ENCODE data around the gene RALGDS.

Gene RALGDS

GRCh38 chr9:133151041-133151440 is 30.0 kb upstream of the RALGDS start:
- DNase-seq (ENCODE audit: low read depth in 3 of 3), result no peak

DNA sequence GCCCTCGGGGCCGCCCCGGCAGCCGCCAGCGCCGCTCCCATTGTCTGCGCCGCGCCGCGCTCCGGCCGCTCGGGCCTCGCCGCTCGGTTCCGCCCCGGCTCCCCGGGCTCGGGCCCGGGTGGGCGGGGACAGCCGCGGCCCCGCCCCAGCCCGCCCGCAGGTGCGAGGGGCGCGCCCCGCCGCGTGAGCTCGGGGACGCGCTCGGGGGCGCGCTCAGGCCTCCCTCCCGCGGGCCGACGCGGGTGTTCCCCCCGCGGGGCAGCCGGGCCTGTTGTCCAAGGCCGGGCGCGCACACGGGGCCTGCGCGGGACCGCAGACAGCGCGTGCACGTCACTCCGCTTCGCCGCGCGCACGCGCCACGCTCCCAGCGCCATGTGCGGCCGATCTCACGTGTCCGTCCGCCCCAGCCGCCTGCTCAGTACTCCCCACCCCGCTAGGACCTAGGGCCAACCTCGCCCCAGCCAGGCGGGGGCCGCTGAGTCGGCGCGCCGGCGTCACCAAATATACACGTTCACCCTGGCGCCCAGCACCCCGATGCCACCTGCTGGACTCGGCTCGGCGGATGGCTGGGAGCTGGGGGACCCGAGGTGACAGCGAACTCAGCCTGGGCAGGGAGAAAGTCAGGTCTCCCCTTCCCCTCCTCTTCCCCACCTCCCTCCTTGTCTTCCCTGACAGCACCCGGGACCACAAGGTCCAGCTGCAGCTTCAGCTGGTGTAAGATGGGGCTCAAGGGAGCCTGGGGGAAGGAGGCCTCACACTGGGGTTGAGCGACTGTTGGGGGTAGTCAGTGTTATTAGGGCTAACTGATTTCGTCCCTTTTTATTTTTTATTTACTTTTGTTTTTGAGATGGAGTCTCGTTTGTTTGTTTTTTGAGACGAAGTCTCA is 28.3 kb upstream of the RALGDS start:
- DNase-seq (ENCODE audit: low read depth in 3 of 3), result peak; percentile 62 to 80 (median 68)

GRCh38 chr9:133148199-133149129 is 27.4 kb upstream of the RALGDS start:
- peak in 1 of 3 experiments; percentile 60 for DNase-seq (ENCODE audit: low read depth in 3 of 3)

GRCh38 chr9:133147412-133148198 is 26.6 kb upstream of the RALGDS start:
- peak; percentile 61 to 83 (median 70) for DNase-seq (ENCODE audit: low read depth in 3 of 3)

DNA sequence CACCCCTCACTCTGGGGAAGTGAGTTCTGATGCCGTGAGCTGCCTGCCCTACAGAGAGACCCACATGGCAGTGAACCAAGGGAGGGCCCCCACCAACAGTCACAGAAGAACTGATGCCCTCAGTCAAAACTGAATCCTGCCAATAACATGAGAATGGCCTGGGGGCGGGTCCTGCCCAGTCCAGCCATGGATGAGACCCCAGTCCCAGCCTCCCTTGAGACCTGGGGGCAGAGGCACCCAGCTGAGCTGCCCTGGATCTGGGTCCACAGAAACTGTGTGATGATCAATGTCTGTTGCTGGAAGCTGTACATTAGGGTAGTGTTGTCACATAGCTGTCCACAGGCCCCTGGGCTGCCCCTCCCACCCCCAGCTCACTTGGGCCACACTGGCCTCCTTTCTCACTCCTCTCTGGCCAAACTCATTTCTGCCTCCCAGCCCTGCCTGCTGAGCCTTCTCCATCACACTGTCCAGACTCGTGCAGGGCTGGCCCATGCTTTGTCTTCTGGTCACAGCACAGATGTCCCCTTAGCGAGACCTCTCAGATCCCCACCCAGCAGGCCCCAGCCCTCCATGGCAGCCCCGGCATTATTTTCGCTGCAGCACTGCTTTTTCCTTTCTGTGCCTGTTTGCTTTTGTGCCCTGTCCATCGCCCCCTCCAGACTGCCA is 25.8 kb upstream of the RALGDS start:
- no peak for DNase-seq (ENCODE audit: low read depth in 3 of 3)

DNA sequence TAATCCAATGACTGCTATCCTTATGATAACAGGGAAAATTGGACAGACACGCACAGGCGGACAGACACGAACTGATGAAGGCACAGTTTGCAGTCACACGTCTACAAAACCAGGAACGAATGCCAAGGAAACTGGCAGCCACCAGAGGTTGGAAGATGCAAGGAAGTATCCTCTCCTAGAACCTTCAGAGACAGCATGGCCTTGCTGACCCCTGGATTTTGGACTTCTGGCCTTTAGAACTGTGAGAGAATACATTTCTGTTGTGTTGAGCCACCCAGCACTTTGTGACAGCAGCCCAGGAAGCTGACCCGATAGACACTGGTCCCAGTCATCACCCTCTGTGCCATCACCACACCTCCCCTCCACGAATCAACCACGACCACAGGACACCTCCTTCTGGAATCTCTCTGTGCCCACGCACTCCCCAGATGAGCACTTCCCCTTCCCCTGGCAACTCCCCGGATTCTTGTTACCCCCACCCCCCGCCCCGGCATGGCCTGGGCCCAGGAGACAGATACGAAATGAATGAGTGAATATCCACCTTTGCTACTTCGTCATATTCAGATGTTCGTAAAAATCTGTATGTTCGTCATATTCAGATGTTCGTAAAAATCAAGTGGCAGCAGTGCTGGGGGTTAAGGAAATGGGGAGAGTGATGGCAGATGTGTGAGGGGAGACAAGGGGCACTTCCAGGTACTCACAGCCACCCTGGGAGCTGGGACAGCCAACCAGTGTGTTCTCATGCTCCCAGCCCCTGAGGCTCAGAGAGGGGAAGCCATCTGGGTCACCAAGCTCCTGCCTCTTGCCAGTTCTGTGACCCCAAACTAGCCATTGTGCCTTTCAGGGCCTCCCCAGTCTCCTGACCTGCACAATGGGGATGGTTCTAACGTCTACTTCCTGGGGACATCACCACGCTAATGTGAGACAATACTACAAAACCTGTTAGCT is 24.1 kb upstream of the RALGDS start:
- no peak for DNase-seq (ENCODE audit: low read depth in 3 of 3)

DNA sequence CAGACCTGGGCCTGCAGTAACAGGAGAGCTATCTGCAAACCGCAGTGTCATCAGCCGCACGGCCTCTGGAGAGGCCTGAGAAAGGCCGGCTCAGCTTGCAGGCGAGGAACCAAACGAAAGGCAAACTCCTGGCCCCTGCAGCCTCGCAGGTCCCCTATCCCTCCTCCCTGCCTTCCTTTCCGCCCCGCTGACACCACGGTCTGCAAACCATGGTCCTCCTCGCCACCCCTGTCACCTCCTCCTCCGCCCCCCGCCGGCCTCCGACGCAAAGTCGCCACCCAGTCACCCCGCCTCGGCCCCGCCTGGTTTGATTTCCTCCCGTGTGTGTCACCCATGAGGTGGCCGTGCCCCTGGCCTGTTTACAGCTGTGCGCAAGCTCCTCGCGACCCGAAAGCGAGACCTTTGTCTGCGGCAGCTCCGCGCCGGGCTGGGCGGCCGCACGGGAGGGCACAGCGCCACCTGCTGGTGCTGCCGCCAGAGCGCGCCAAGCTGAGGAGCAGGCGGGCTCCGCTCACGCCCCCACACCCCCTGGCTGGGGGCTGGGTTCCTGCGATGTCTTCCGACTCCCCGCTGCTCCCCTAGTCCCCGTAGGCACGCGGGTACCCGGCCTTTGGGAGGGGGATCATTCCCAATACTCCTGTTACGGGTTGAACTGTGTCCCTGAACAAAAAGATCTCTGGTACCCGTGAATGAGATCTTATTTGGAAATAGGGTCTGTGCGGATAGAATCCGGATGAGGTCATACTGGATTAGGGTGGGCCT is 23.3 kb upstream of the RALGDS start:
- DNase-seq (ENCODE audit: low read depth in 3 of 3), result peak; percentile 86 to 92 (median 87)

GRCh38 chr9:133143639-133144141 is 22.6 kb upstream of the RALGDS start:
- DNase-seq (ENCODE audit: low read depth in 3 of 3), result no peak

DNA sequence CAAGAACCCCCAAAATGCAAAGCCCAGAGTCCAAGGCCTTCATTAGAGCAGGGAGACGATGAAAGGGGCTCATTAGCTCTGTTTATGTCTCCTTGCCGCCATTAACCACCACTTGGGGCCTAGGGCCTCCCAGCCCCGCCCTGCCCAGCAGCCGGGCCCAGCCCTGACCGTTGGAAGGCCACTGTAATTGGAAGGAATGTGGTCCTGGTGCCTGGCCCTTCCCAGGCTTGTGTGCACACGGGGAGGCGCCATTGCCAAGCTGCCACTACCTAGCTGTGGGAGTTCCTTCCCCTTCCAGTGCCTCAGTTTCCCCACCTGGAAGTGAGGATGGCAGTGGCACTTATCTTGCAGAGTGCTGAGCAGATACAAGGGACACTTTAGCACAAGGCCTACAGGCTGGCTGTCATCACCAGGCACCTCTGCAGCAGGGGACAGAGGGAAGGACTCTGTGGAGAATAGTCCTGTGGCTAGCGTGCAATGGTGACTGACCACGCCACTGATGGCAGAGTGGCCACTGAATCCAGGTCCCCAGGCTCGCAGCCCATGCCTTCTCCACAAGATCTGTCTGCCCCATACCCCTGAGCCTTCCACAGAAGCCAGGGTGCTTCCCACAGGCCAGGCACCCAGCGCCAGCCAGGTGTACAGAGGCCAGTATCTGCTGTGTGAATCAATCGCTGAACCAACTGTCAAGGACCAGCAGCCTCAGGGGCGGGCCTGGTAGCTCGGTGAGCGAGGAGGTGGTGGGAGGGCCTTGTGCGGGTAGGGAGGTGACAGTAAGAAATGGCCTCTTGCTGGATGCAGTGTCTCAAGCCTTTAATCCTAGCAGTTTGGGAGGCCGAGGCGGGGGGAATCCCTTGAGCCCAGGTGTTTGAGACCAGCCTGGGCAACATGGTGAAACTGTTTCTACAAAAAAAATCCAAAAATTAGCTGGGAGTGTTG is 21.9 kb upstream of the RALGDS start:
- no peak for DNase-seq (ENCODE audit: low read depth in 3 of 3)

DNA sequence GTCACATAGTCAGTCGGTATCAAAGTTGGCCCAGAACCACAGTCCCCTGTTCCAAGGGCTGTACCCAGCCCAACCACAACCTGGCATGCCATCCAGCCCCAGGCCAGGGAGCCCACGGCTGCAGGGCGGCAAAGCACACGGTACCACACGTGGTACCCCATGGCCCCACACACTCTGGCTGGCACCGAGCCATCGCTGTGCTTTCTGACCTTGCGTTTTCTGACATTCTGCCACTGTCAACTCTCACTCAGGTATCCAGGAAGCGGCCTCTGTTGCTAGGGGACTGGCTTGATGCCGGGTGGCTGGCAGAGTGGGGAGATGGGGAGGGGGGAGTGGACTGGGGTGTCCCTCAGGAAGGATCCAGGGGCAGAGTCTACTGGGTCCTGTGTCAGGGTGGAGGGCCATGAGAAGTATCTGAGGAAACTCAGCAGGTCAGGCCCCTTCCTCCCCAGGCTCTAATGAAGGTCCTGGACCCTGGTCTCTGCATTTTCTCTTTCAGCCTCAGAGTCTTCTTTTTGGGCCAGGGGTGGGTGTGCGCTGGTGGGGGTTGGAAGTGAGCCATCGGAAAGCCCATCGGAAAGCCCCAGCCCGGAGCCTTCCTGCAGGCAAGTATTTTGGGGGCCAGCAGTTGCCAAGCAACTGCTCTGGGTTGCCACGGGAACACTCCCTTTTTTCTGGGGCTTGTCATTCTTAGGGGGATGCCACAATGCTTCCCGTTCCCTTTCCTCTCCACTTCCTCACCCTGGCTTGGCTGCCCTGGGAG is 21.0 kb upstream of the RALGDS start:
- no peak for DNase-seq (ENCODE audit: low read depth in 3 of 3)

DNA sequence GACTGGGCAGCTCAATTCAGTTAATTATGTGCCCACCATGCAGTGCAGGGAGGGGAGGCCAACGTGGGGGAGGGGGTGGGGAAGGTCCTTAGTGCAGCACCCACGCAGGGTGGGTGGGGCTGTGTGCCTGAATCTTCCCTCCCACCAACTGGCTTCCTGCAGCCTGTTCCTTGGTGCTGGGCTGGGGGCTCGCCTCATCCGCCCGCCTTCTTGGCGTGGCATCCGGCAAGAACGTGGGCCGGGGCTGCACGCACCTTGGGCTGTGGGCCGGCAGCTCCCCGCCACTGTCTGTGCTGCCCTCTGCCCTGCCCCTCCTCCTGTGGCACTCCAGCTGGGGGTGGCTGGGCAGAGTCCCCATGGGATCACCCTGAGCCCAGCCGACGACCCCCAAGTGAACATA is 19.6 kb upstream of the RALGDS start:
- no peak for DNase-seq (ENCODE audit: low read depth in 3 of 3)

DNA sequence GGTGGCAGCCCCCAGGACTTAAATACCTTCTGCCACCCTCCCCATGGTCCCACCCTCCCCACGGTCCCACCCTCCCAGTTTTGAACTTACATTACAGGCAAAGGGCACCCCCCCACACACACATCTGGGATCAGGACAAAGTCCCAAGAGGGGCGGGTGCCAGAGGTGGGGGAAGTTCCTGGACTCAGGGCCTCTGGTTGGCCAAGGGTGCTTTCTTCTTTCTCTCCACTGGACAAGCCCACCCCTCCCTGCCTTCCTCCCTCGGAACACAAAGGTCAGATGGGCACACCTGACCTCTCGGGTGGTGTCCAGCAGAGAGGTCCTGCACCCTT is 19.1 kb upstream of the RALGDS start:
- DNase-seq (ENCODE audit: low read depth in 3 of 3), result no peak

- no peak for DNase-seq (ENCODE audit: low read depth in 3 of 3)
These were observed 18.5 kb upstream of the RALGDS start for GRCh38 chr9:133139246-133140173.

GRCh38 chr9:133137451-133138231 is 16.6 kb upstream of the RALGDS start:
- no peak for DNase-seq (ENCODE audit: low read depth in 3 of 3)

GRCh38 chr9:133135146-133135745 is 14.2 kb upstream of the RALGDS start:
- peak in 1 of 3 experiments; percentile 60 for DNase-seq (ENCODE audit: low read depth in 3 of 3)
